ENCODE measurements around the gene PCCA. TPM values are rescaled to one million over a fixed set of nuclear protein-coding genes. Genes with fewer than 3 reads are reported as not detected.

PCCA gene
- total RNA-seq, 1 experiment from 2014 or later = 52.8 TPM

DNA sequence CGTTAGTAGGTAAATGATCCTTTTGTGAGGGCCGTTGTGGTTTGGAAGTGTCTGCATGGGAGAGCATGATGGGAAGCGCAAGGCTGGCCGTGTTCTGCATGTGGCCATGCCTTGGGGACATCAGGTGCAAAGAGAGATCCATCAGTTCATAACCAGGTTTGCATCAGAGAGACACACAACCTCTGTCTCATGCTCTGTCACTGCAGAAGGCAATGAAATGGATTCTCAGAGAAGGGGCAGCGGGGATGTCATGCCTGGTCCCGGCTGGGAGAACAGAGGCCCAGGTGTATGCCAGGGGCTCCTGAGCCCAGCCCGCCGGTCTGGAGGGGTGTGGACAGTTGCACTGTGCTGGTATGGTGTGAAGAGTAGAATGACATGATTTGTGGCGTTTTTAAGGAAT, 439.5 kb downstream of the PCCA start:
- no peaks in the 10 kb centered on the region for H3K27me3 Mint-ChIP-seq (ENCODE audit: low read depth)
- DNase-seq (ENCODE audit: low spot score) (no peak), ATAC-seq (no peak)
- H3K4me1 Mint-ChIP-seq = peaks cover 41% of the 10 kb centered on the region
- H3K36me3 Mint-ChIP-seq = peaks cover 17% of the 10 kb centered on the region
- ChIA-PET POLR2A (no interaction called here), CTCF (no interaction called here)
- H3K9me3 Mint-ChIP-seq = no peaks in the 10 kb centered on the region
- no peak overlapping the region for H3K4me3 Mint-ChIP-seq
- no peak overlapping the region; the same call in 1 of the 2 replicates for H3K27ac Mint-ChIP-seq
- TF ChIP-seq, protein P1, sequence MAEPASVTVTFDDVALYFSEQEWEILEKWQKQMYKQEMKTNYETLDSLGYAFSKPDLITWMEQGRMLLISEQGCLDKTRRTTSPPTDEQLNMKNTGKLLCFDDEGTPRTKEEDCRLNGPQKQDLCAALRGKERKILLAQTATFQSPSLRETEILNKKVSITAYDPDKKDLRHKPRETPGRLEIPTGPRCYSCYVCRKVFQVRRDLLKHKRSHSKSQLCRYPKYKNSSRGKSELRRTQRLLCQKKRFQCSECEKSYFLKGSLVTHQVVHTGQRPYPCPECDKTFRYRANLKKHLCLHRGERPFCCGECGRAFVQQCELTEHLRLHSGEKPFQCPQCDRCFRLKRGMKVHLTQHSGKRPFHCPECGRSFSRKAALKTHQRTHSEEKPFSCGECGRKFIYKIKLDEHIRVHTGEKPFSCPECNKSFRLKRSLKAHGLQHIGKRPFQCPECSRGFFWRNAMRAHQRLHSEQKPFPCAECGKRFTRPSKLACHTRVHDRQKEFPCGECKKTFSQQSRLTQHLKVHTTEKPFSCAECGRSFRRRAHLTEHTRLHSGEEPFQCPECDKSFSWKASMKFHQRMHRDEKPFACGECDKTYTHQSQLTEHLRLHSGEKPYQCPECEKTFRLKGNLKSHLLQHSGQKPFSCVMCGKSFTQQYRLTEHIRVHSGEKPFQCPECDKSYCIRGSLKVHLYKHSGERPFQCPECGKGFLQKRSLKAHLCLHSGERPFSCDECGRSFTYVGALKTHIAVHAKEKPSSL (CRISPR knock-in tag; conservative IDR thresholded peaks at IDR 0.05) = no peak
- TF ChIP-seq NR2C2 (CRISPR knock-in tag; IDR thresholded peaks at IDR 0.05) (no peak), TCF7 (CRISPR knock-in tag; IDR thresholded peaks at IDR 0.05; ENCODE audit: low read depth) (no peak), NFATC4 (CRISPR knock-in tag; IDR thresholded peaks at IDR 0.05) (no peak), MYBL2 (CRISPR knock-in tag; IDR thresholded peaks at IDR 0.05) (no peak), GRHL2 (CRISPR knock-in tag; IDR thresholded peaks at IDR 0.05; ENCODE audit: insufficient replicate concordance, severe bottlenecking) (no peak), GABPB1 (CRISPR knock-in tag; IDR thresholded peaks at IDR 0.05) (no peak), ZNF317 (CRISPR knock-in tag; IDR thresholded peaks at IDR 0.05; ENCODE audit: borderline replicate concordance, low read depth) (no peak), SMAD3 (CRISPR knock-in tag; IDR thresholded peaks at IDR 0.05; ENCODE audit: borderline replicate concordance) (no peak), ATF1 (CRISPR knock-in tag; IDR thresholded peaks at IDR 0.05) (no peak), CREM (CRISPR knock-in tag; IDR thresholded peaks at IDR 0.05) (no peak), GTF2I (CRISPR knock-in tag; conservative IDR thresholded peaks at IDR 0.05) (no peak)
- TF ChIP-seq, protein P2, sequence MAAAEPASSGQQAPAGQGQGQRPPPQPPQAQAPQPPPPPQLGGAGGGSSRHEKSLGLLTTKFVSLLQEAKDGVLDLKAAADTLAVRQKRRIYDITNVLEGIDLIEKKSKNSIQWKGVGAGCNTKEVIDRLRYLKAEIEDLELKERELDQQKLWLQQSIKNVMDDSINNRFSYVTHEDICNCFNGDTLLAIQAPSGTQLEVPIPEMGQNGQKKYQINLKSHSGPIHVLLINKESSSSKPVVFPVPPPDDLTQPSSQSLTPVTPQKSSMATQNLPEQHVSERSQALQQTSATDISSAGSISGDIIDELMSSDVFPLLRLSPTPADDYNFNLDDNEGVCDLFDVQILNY (CRISPR knock-in tag; IDR thresholded peaks at IDR 0.05) = no peak
- TF ChIP-seq, protein P3, sequence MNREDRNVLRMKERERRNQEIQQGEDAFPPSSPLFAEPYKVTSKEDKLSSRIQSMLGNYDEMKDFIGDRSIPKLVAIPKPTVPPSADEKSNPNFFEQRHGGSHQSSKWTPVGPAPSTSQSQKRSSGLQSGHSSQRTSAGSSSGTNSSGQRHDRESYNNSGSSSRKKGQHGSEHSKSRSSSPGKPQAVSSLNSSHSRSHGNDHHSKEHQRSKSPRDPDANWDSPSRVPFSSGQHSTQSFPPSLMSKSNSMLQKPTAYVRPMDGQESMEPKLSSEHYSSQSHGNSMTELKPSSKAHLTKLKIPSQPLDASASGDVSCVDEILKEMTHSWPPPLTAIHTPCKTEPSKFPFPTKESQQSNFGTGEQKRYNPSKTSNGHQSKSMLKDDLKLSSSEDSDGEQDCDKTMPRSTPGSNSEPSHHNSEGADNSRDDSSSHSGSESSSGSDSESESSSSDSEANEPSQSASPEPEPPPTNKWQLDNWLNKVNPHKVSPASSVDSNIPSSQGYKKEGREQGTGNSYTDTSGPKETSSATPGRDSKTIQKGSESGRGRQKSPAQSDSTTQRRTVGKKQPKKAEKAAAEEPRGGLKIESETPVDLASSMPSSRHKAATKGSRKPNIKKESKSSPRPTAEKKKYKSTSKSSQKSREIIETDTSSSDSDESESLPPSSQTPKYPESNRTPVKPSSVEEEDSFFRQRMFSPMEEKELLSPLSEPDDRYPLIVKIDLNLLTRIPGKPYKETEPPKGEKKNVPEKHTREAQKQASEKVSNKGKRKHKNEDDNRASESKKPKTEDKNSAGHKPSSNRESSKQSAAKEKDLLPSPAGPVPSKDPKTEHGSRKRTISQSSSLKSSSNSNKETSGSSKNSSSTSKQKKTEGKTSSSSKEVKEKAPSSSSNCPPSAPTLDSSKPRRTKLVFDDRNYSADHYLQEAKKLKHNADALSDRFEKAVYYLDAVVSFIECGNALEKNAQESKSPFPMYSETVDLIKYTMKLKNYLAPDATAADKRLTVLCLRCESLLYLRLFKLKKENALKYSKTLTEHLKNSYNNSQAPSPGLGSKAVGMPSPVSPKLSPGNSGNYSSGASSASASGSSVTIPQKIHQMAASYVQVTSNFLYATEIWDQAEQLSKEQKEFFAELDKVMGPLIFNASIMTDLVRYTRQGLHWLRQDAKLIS (CRISPR knock-in tag; IDR thresholded peaks at IDR 0.05; ENCODE audit: borderline replicate concordance) = no peak
- TF ChIP-seq, protein P4, sequence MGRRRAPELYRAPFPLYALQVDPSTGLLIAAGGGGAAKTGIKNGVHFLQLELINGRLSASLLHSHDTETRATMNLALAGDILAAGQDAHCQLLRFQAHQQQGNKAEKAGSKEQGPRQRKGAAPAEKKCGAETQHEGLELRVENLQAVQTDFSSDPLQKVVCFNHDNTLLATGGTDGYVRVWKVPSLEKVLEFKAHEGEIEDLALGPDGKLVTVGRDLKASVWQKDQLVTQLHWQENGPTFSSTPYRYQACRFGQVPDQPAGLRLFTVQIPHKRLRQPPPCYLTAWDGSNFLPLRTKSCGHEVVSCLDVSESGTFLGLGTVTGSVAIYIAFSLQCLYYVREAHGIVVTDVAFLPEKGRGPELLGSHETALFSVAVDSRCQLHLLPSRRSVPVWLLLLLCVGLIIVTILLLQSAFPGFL (CRISPR knock-in tag; IDR thresholded peaks at IDR 0.05; ENCODE audit: borderline replicate concordance) = no peak
- TF ChIP-seq, protein P5, sequence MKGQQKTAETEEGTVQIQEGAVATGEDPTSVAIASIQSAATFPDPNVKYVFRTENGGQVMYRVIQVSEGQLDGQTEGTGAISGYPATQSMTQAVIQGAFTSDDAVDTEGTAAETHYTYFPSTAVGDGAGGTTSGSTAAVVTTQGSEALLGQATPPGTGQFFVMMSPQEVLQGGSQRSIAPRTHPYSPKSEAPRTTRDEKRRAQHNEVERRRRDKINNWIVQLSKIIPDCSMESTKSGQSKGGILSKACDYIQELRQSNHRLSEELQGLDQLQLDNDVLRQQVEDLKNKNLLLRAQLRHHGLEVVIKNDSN (CRISPR knock-in tag; IDR thresholded peaks at IDR 0.05) = no peak
- TF ChIP-seq, protein P6, sequence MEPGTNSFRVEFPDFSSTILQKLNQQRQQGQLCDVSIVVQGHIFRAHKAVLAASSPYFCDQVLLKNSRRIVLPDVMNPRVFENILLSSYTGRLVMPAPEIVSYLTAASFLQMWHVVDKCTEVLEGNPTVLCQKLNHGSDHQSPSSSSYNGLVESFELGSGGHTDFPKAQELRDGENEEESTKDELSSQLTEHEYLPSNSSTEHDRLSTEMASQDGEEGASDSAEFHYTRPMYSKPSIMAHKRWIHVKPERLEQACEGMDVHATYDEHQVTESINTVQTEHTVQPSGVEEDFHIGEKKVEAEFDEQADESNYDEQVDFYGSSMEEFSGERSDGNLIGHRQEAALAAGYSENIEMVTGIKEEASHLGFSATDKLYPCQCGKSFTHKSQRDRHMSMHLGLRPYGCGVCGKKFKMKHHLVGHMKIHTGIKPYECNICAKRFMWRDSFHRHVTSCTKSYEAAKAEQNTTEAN (CRISPR knock-in tag; IDR thresholded peaks at IDR 0.05) = no peak
- TF ChIP-seq, protein P7, sequence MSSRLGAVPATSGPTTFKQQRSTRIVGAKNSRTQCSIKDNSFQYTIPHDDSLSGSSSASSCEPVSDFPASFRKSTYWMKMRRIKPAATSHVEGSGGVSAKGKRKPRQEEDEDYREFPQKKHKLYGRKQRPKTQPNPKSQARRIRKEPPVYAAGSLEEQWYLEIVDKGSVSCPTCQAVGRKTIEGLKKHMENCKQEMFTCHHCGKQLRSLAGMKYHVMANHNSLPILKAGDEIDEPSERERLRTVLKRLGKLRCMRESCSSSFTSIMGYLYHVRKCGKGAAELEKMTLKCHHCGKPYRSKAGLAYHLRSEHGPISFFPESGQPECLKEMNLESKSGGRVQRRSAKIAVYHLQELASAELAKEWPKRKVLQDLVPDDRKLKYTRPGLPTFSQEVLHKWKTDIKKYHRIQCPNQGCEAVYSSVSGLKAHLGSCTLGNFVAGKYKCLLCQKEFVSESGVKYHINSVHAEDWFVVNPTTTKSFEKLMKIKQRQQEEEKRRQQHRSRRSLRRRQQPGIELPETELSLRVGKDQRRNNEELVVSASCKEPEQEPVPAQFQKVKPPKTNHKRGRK (CRISPR knock-in tag; IDR thresholded peaks at IDR 0.05; ENCODE audit: borderline replicate concordance) = no peak
- TF ChIP-seq, protein P8, sequence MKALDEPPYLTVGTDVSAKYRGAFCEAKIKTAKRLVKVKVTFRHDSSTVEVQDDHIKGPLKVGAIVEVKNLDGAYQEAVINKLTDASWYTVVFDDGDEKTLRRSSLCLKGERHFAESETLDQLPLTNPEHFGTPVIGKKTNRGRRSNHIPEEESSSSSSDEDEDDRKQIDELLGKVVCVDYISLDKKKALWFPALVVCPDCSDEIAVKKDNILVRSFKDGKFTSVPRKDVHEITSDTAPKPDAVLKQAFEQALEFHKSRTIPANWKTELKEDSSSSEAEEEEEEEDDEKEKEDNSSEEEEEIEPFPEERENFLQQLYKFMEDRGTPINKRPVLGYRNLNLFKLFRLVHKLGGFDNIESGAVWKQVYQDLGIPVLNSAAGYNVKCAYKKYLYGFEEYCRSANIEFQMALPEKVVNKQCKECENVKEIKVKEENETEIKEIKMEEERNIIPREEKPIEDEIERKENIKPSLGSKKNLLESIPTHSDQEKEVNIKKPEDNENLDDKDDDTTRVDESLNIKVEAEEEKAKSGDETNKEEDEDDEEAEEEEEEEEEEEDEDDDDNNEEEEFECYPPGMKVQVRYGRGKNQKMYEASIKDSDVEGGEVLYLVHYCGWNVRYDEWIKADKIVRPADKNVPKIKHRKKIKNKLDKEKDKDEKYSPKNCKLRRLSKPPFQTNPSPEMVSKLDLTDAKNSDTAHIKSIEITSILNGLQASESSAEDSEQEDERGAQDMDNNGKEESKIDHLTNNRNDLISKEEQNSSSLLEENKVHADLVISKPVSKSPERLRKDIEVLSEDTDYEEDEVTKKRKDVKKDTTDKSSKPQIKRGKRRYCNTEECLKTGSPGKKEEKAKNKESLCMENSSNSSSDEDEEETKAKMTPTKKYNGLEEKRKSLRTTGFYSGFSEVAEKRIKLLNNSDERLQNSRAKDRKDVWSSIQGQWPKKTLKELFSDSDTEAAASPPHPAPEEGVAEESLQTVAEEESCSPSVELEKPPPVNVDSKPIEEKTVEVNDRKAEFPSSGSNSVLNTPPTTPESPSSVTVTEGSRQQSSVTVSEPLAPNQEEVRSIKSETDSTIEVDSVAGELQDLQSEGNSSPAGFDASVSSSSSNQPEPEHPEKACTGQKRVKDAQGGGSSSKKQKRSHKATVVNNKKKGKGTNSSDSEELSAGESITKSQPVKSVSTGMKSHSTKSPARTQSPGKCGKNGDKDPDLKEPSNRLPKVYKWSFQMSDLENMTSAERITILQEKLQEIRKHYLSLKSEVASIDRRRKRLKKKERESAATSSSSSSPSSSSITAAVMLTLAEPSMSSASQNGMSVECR (CRISPR knock-in tag; IDR thresholded peaks at IDR 0.05; ENCODE audit: borderline replicate concordance) = no peak
